Gastrocnemius medialis (tissue), 4 donors: Measurements from ENCODE around the gene NOX5. TPM values are rescaled to one million over a fixed set of nuclear protein-coding genes. Genes with fewer than 3 reads are reported as not detected.

Experiments used
- ATAC-seq, 2 donors: fragments of 150-250 bp; one replicate each; pipeline ENCODE4 v1.9.1; 2016
- DNase-seq, 2 donors: peaks; one replicate each; pipeline ENCODE4 v3.0.0-alpha.2; 2019
- H3K27ac ChIP-seq, 4 donors: fragments of 200-600 bp; sonication (generic); 1 replicate in 1 of 4; 2 replicates in 3 of 4; pipeline ENCODE4 v1.5.1; 2016 to 2018; ENCODE audit warnings: mild to moderate bottlenecking in 2 of 4, moderate library complexity in 1 of 4
- H3K27me3 ChIP-seq, 3 donors: fragments of 200-600 bp; sonication (generic) in 2 of 3; 1 replicate in 1 of 3; 2 replicates in 2 of 3; pipeline versions ENCODE4 v1.5.1 to v1.6.0; 2016 to 2019; ENCODE audit warnings: mild to moderate bottlenecking in 1 of 3, moderate library complexity in 1 of 3
- H3K36me3 ChIP-seq, 2 donors: fragments of 200-600 bp; sonication (generic) in 1 of 2; one replicate each; pipeline ENCODE4 v1.5.1; 2017 to 2018
- H3K4me1 ChIP-seq, 2 donors: fragments of 200-600 bp; sonication (generic) in 1 of 2; one replicate each; pipeline ENCODE4 v1.5.1; 2016 to 2017; ENCODE audit warnings: mild to moderate bottlenecking in 2 of 2
- H3K4me3 ChIP-seq, 4 donors: fragments of 200-600 bp; sonication (generic) in 3 of 4; 1 replicate in 1 of 4; 2 replicates in 3 of 4; pipeline ENCODE4 v1.5.1; 2016 to 2019; ENCODE audit warnings: mild to moderate bottlenecking in 2 of 4
- H3K9me3 ChIP-seq, 3 donors: fragments of 200-600 bp; sonication (generic) in 2 of 3; 1 replicate in 1 of 3; 2 replicates in 2 of 3; pipeline ENCODE4 v1.5.1; 2016 to 2019
- CTCF ChIP-seq, 5 experiments: fragments of 450-650 bp in 3 of 5; fragments of 200-600 bp in 2 of 5; sonication (generic) in 2 of 5; IDR thresholded peaks in 4 of 5; conservative IDR thresholded peaks in 1 of 5; 1 replicate in 4 of 5; 2 replicates in 1 of 5; pipeline ENCODE4 v1.5.1; 2016 to 2019; ENCODE audit warnings: antibody characterized with exemption in 5 of 5, mild to moderate bottlenecking in 3 of 5, moderate library complexity in 3 of 5
- POLR2A ChIP-seq, 2 donors: fragments of 450-650 bp; IDR thresholded peaks; one replicate each; pipeline ENCODE4 v1.6.1; 2017; ENCODE audit warnings: antibody characterized with exemption in 2 of 2, mild to moderate bottlenecking in 2 of 2, moderate library complexity in 2 of 2
- in situ Hi-C, 4 donors: fragments of 200-750 bp; cut with MboI; loops; one replicate each; pipeline versions ENCODE4 v1.15.0 to v1.8.0; 2017; ENCODE audit warnings: low sequenced_read_pairs in 4 of 4
- intact Hi-C: fragments of 100-400 bp; cut with DNase I; formaldehyde crosslinking; loops from one replicate; pipeline ENCODE4 v1.15.1; 2023; ENCODE audit warnings: low total_unique reads
- total RNA-seq, 4 donors: library from RNA; depleted of rRNA; stranded (reverse); fragments of >200 nt; gene quantifications; one replicate each; pipeline versions ENCODE4 v1.1.0 to v1.2.3, GENCODE V29; 2016

NOX5 gene
- total RNA-seq, 4 donors from 2014 or later, result not detected

GRCh38 chr15:69060041-69060481, 45.6 kb downstream of the NOX5 start:
- in situ Hi-C loops, result loop anchor here (5.0 to 25.0 kb wide), 4 partner anchors 202 to 345 kb away; no protein-coding TSS in a partner anchor
- ATAC-seq (peak; percentile 41 to 75), DNase-seq (peak in 1 of 2 donors; percentile 55)
- H3K27me3 ChIP-seq, result no peaks in the 10 kb centered on the region
- peaks cover 9 to 14% of the 10 kb centered on the region in 2 donors for H3K4me1 ChIP-seq
- H3K27ac ChIP-seq, result peak overlapping the region in 1 of 4 donors; percentile 46
- H3K4me3 ChIP-seq, result no peak overlapping the region
- no peaks in the 10 kb centered on the region for H3K36me3 ChIP-seq
- intact Hi-C loops, result loop anchor here (1.0 kb wide), 1 partner anchor 100 kb away; the partner anchor contains the start of gene GLCE
- H3K9me3 ChIP-seq, result no peaks in the 10 kb centered on the region
- TF ChIP-seq CTCF (IDR thresholded peaks at IDR 0.05 in 4 of 5, conservative IDR thresholded peaks at IDR 0.05 in 1 of 5), result no peak

GRCh38 chr15:69060744-69061143, 46.2 kb downstream of the NOX5 start:
- in situ Hi-C loops (loop anchor here (5.0 to 25.0 kb wide), 4 partner anchors 202 to 344 kb away; no protein-coding TSS in a partner anchor), intact Hi-C loops (loop anchor here (1.0 kb wide), 1 partner anchor 100 kb away; the partner anchor contains the start of gene GLCE)
- Histone ChIP-seq H3K27me3 (no peaks in the 10 kb centered on the region), H3K4me1 (peaks cover 9 to 14% of the 10 kb centered on the region in 2 donors), H3K27ac (peak overlapping the region in 1 of 4 donors; percentile 46), H3K4me3 (no peak overlapping the region), H3K9me3 (no peaks in the 10 kb centered on the region), H3K36me3 (no peaks in the 10 kb centered on the region)
- ATAC-seq (no peak), DNase-seq (no peak)
- TF ChIP-seq POLR2A (IDR thresholded peaks at IDR 0.05), result no peak
- no peak for TF ChIP-seq CTCF (IDR thresholded peaks at IDR 0.05 in 4 of 5, conservative IDR thresholded peaks at IDR 0.05 in 1 of 5)

- TF ChIP-seq CTCF (IDR thresholded peaks at IDR 0.05 in 4 of 5, conservative IDR thresholded peaks at IDR 0.05 in 1 of 5) (no peak), POLR2A (IDR thresholded peaks at IDR 0.05) (no peak)
- Histone ChIP-seq H3K27me3 (no peaks in the 10 kb centered on the region), H3K27ac (no peak overlapping the region), H3K4me3 (no peak overlapping the region), H3K9me3 (no peaks in the 10 kb centered on the region), H3K36me3 (no peaks in the 10 kb centered on the region), H3K4me1 (peaks cover 9 to 14% of the 10 kb centered on the region in 2 donors)
- no peak for DNase-seq
- no peak for ATAC-seq
- intact Hi-C loops, result no loop called here
- in situ Hi-C loops, result loop anchor here (5.0 to 25.0 kb wide), 4 partner anchors 201 to 343 kb away; no protein-coding TSS in a partner anchor
Measured at GRCh38 chr15:69061414-69061842, 46.9 kb downstream of the NOX5 start.

- Histone ChIP-seq H3K4me1 (peaks cover 5 to 6% of the 10 kb centered on the region in 2 donors), H3K9me3 (no peaks in the 10 kb centered on the region), H3K36me3 (no peaks in the 10 kb centered on the region), H3K27me3 (no peaks in the 10 kb centered on the region), H3K27ac (no peak overlapping the region), H3K4me3 (no peak overlapping the region)
- DNase-seq (no peak), ATAC-seq (no peak)
- no peak for TF ChIP-seq CTCF (IDR thresholded peaks at IDR 0.05 in 4 of 5, conservative IDR thresholded peaks at IDR 0.05 in 1 of 5)
- no peak for TF ChIP-seq POLR2A (IDR thresholded peaks at IDR 0.05)
- intact Hi-C loops, result no loop called here
- in situ Hi-C loops, result loop anchor here (5.0 to 25.0 kb wide), 4 partner anchors 198 to 340 kb away; no protein-coding TSS in a partner anchor
Measured at GRCh38 chr15:69064649-69065048, 50.2 kb downstream of the NOX5 start.
